GM18868 (cell line): Measurements from ENCODE around the gene MT1B.

Source experiments
- ATAC-seq: cut with Tn5 transposase; IDR thresholded peaks from one replicate; pipeline ENCODE4 v1.9.1; 2021; ENCODE audit warnings: mild to moderate bottlenecking, moderate library complexity; ENCODE audit not compliant: unreplicated experiment

Gene MT1B

GRCh38 chr16:56651586-56651985, at the start of gene MT1B:
TSS of gene MT1B (plus strand) at chr16:56651886. CDS start at chr16:56651954, 68 bp downstream.
- no peak for ATAC-seq

GRCh38 chr16:56603589-56603988, 48.1 kb upstream of the MT1B start:
- ATAC-seq: no peak

GRCh38 chr16:56604966-56605365, 46.7 kb upstream of the MT1B start:
- no peak for ATAC-seq

GRCh38 chr16:56605475-56605874, 46.2 kb upstream of the MT1B start:
- no peak for ATAC-seq

GRCh38 chr16:56606071-56606475, 45.6 kb upstream of the MT1B start:
- no peak for ATAC-seq

- no peak for ATAC-seq
Observed at GRCh38 chr16:56606476-56607108, 45.1 kb upstream of the MT1B start.

- ATAC-seq: no peak
Observed at GRCh38 chr16:56607109-56607618, 44.5 kb upstream of the MT1B start.

- ATAC-seq: no peak
Observed at GRCh38 chr16:56607675-56608042, 44.0 kb upstream of the MT1B start.

GRCh38 chr16:56608043-56608875, 43.4 kb upstream of the MT1B start, which contains the start of gene MT2A:
TSS of gene MT2A (plus strand) at chr16:56608584. CDS start at chr16:56608656, 72 bp downstream.
- ATAC-seq: peak; percentile 85

- no peak for ATAC-seq
Observed at GRCh38 chr16:56608876-56609462, 42.7 kb upstream of the MT1B start.

- ATAC-seq: peak; percentile 51
Observed at GRCh38 chr16:56609463-56609921, 42.2 kb upstream of the MT1B start.

GRCh38 chr16:56610017-56610608, 41.6 kb upstream of the MT1B start:
- ATAC-seq: peak; percentile 30

GRCh38 chr16:56610609-56611111, 41.0 kb upstream of the MT1B start:
- ATAC-seq: no peak

- no peak for ATAC-seq
Observed at GRCh38 chr16:56611281-56611833, 40.3 kb upstream of the MT1B start.

- no peak for ATAC-seq
Observed at GRCh38 chr16:56613706-56614105, 38.0 kb upstream of the MT1B start.

- ATAC-seq: peak; percentile 60
Observed at GRCh38 chr16:56614549-56614991, 37.1 kb upstream of the MT1B start.

- no peak for ATAC-seq
Observed at GRCh38 chr16:56615353-56615752, 36.3 kb upstream of the MT1B start.

- ATAC-seq: no peak
Observed at GRCh38 chr16:56616608-56617211, 35.0 kb upstream of the MT1B start.

GRCh38 chr16:56617212-56618085, 34.2 kb upstream of the MT1B start:
- ATAC-seq: peak; percentile 44
